Small intestine (tissue), 16 donors: ENCODE data around the gene GUCA1A. TPM values are rescaled to one million over a fixed set of nuclear protein-coding genes. Genes with fewer than 3 reads are reported as not detected.

ENCODE experiments used
- DNase-seq, 2 donors: peaks; one replicate each; pipeline versions ENCODE4 v3.0.0 to v3.0.0-alpha.2; 2013
- FAIRE-seq: peaks from 2 replicates; lab custom pipeline; 2012; peaks lifted over from hg19 to GRCh38; lab: Jason Lieb, UNC
- H3K27ac ChIP-seq, 3 donors: one replicate each; pipeline ENCODE4 v1.5.1; 2013; ENCODE audit warnings: low read length in 2 of 3, mild to moderate bottlenecking in 2 of 3, control low read depth in 1 of 3, inconsistent platforms in 1 of 3, low read depth in 1 of 3, moderate library complexity in 1 of 3
- H3K27me3 ChIP-seq, 3 donors: one replicate each; pipeline ENCODE4 v1.6.1; 2013; ENCODE audit warnings: low read length in 3 of 3, inconsistent platforms in 1 of 3; ENCODE audit not compliant: control insufficient read depth in 3 of 3, insufficient read depth in 3 of 3
- H3K36me3 ChIP-seq, 3 donors: one replicate each; pipeline ENCODE4 v1.6.1; 2013; ENCODE audit warnings: low read length in 3 of 3, inconsistent platforms in 1 of 3, low read depth in 1 of 3, mild to moderate bottlenecking in 1 of 3, moderate library complexity in 1 of 3; ENCODE audit not compliant: control insufficient read depth in 3 of 3, insufficient read depth in 2 of 3
- H3K4me1 ChIP-seq, 3 donors: one replicate each; pipeline ENCODE4 v1.6.1; 2013; ENCODE audit warnings: low read length in 2 of 3, inconsistent platforms in 1 of 3, low read depth in 1 of 3, mild to moderate bottlenecking in 1 of 3, moderate library complexity in 1 of 3; ENCODE audit not compliant: control insufficient read depth in 3 of 3, insufficient read depth in 2 of 3
- H3K4me3 ChIP-seq, 3 donors: one replicate each; pipeline ENCODE4 v1.5.1; 2013; ENCODE audit warnings: low read length in 3 of 3, control low read depth in 1 of 3, inconsistent platforms in 1 of 3, low read depth in 1 of 3, mild to moderate bottlenecking in 1 of 3, moderate library complexity in 1 of 3
- H3K9me3 ChIP-seq, 2 donors: one replicate each; pipeline ENCODE4 v1.6.1; 2013; ENCODE audit warnings: low read depth in 1 of 2, low read length in 1 of 2; ENCODE audit not compliant: control insufficient read depth in 2 of 2, insufficient read depth in 1 of 2
- WGBS, 3 donors: extraction: QIAGEN DNeasy Blood & Tissue Kit; methylation state at CpG; one replicate each; pipeline ENCODE4 v1.1.7; 2013; 5-methylcytosine and 5-hydroxymethylcytosine counted together
- long read RNA-seq, 10 donors: transcript quantifications; one replicate each; lab custom pipeline, GENCODE V29; 2026
- polyA plus RNA-seq, 4 donors: library from polyadenylated mRNA; stranded (reverse) in 3 of 4; unstranded in 1 of 4; fragments of 200-250 nt in 3 of 4; fragments of 120-200 nt in 1 of 4; gene quantifications; one replicate each; pipeline versions ENCODE4 v1.2.1 to v1.2.3, GENCODE V29; 2013
- donor health status: healthy with polysubstance abuse.
- donor health status: control.
- donor health status: control.
- donor health status: Bipolar disorder and iron deficiency.
- donor health status: healthy.

The GUCA1A gene
- polyA plus RNA-seq = under 1 TPM in 2 of 4 donors, not detected in 2; 0.37 to 0.69 TPM
- long read RNA-seq, donor 1 = 0 reads
- long read RNA-seq, donor 2 = 0 reads
- long read RNA-seq, donor 3 = 0 reads
- long read RNA-seq, donor 4 = 0 reads
- long read RNA-seq, donor 5 = 0 reads
- long read RNA-seq, donor 6, partial matches to known transcripts = 16 of 16 reads
- long read RNA-seq, donor 6, other reads (novel, unspliced or antisense) = 0 of 16 reads
- long read RNA-seq, donor 7 = 0 reads
- long read RNA-seq, donor 8 = 0 reads
- long read RNA-seq, donor 9 = 0 reads
- long read RNA-seq, donor 10 = 0 reads

GRCh38 chr6:42173101-42173500 is at the start of gene GUCA1A:
Gene GUCA1A, plus strand, starts transcription at chr6:42173364. Its CDS starts 250 bp downstream, at chr6:42173614.
- DNase-seq (no peak), FAIRE-seq (no peak)
- no peaks in the 10 kb centered on the region for H3K36me3 ChIP-seq
- H3K27ac ChIP-seq = no peak within 1 kb of the TSS
- peaks cover 0 to 6% (median 0%) of the 10 kb centered on the region in 3 donors for H3K4me1 ChIP-seq
- peaks cover 0 to 3% of the 10 kb centered on the region in 2 donors for H3K9me3 ChIP-seq
- WGBS, 3 donors = 81 to 93% (median 90%) methylated on average over 2 of the region's 2 CpGs
- H3K27me3 ChIP-seq = peaks cover 0 to 5% (median under 1%) of the 10 kb centered on the region in 3 donors
- H3K4me3 ChIP-seq = no peak within 1 kb of the TSS

GRCh38 chr6:42123379-42124103 is 49.6 kb upstream of the GUCA1A start:
- DNase-seq = no peak
- Histone ChIP-seq H3K4me3 (no peak overlapping the region), H3K4me1 (peaks cover 0 to 38% (median 7%) of the 10 kb centered on the region in 3 donors), H3K27me3 (no peaks in the 10 kb centered on the region), H3K9me3 (no peaks in the 10 kb centered on the region), H3K36me3 (peaks cover 0 to 84% (median 6%) of the 10 kb centered on the region in 3 donors), H3K27ac (peak overlapping the region; percentile 23 to 85 (median 80))
- WGBS, 3 donors = 71 to 81% (median 75%) methylated on average over 11 of the region's 11 CpGs
- FAIRE-seq = no peak

- H3K4me1 ChIP-seq = peaks cover 0 to 31% (median 7%) of the 10 kb centered on the region in 3 donors
- FAIRE-seq (no peak), DNase-seq (no peak)
- H3K36me3 ChIP-seq = peaks cover 0 to 90% (median 6%) of the 10 kb centered on the region in 3 donors
- H3K4me3 ChIP-seq = no peak overlapping the region
- 52 to 76% (median 68%) methylated on average over 7 to 9 of the region's 9 CpGs for WGBS, 3 donors
- no peaks in the 10 kb centered on the region for H3K9me3 ChIP-seq
- H3K27ac ChIP-seq = peak overlapping the region; percentile 23 to 85 (median 80)
- H3K27me3 ChIP-seq = no peaks in the 10 kb centered on the region
Observed at GRCh38 chr6:42124223-42124836, 48.8 kb upstream of the GUCA1A start.

GRCh38 chr6:42125231-42125630 is 47.9 kb upstream of the GUCA1A start:
- Histone ChIP-seq H3K36me3 (peaks cover 0 to 93% (median 6%) of the 10 kb centered on the region in 3 donors), H3K27me3 (no peaks in the 10 kb centered on the region), H3K4me1 (peaks cover 0 to 23% (median 7%) of the 10 kb centered on the region in 3 donors), H3K9me3 (no peaks in the 10 kb centered on the region), H3K27ac (no peak overlapping the region), H3K4me3 (no peak overlapping the region)
- WGBS, 3 donors = 77 to 90% (median 88%) methylated on average over 14 of the region's 14 CpGs
- FAIRE-seq = no peak
- no peak for DNase-seq

- DNase-seq = no peak
- peaks cover 0 to 23% (median 7%) of the 10 kb centered on the region in 3 donors for H3K4me1 ChIP-seq
- no peaks in the 10 kb centered on the region for H3K9me3 ChIP-seq
- no peaks in the 10 kb centered on the region for H3K27me3 ChIP-seq
- FAIRE-seq = no peak
- 67 to 75% (median 68%) methylated on average over 3 of the region's 3 CpGs for WGBS, 3 donors
- H3K36me3 ChIP-seq = peaks cover 0 to 94% (median 6%) of the 10 kb centered on the region in 3 donors
- no peak overlapping the region for H3K4me3 ChIP-seq
- H3K27ac ChIP-seq = no peak overlapping the region
Observed at GRCh38 chr6:42125663-42126062, 47.5 kb upstream of the GUCA1A start.

GRCh38 chr6:42128460-42129359 is 44.5 kb upstream of the GUCA1A start:
- no peak for FAIRE-seq
- WGBS, 3 donors = 75 to 86% (median 85%) methylated on average over 25 of the region's 25 CpGs
- Histone ChIP-seq H3K27me3 (no peaks in the 10 kb centered on the region), H3K4me1 (peaks cover 0 to 7% (median 0%) of the 10 kb centered on the region in 3 donors), H3K27ac (no peak overlapping the region), H3K9me3 (no peaks in the 10 kb centered on the region), H3K4me3 (no peak overlapping the region), H3K36me3 (peaks cover 0 to 92% (median 6%) of the 10 kb centered on the region in 3 donors)
- DNase-seq = no peak

GRCh38 chr6:42129360-42129676 is 43.8 kb upstream of the GUCA1A start:
- 72 to 94% (median 93%) methylated on average over 2 of the region's 2 CpGs for WGBS, 3 donors
- H3K4me3 ChIP-seq = no peak overlapping the region
- no peak overlapping the region for H3K27ac ChIP-seq
- no peaks in the 10 kb centered on the region for H3K9me3 ChIP-seq
- H3K36me3 ChIP-seq = peaks cover 0 to 92% (median 6%) of the 10 kb centered on the region in 3 donors
- H3K27me3 ChIP-seq = no peaks in the 10 kb centered on the region
- no peak for FAIRE-seq
- no peak for DNase-seq
- H3K4me1 ChIP-seq = peaks cover 0 to 13% (median 0%) of the 10 kb centered on the region in 3 donors
